NCI-H774 (cell line): Measurements from ENCODE around the gene KYNU.

Experiments
- DNase-seq: peaks from one replicate; lab custom pipeline; 2025; lab: John Stamatoyannopoulos, UW

The KYNU gene

DNA sequence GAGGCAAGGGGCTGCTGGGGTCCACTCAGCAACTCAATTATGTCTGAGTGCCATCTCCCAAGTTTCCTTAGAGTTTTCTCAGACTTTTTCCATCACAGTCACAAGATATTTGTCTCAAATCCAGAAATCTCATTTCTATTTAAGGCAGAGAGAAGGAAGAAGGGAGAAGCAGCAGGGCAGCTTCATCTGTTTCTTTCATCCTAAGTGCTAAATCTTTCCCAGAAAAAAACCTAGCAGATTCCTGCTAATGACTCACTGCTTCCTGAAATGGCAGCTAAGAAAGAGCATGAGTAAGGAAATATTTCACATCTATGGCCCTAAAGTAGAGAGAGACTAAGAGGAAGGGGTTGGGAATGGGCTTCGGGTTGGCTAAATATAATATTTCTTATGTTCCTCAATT is 88.0 kb downstream of the KYNU start:
- DNase-seq = no peak

DNA sequence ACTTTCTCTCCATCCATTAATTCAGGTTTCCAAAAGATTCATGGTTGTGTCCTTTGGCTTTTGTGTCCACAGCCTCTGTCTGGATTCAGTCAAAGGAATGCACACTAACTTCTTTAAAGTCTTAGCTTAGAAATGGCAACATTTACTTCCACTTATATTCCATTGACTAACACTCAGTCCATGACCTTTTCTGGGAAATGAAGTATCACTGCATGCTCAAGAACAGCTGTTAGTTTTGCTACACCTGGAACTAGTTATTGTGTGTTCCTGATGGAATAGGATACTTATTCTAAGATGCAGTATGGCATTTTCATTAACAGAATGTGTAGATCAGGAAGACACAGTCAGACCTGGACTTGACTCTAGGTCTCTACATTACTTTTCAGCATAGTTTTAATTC is 88.8 kb downstream of the KYNU start:
- DNase-seq = no peak

DNA sequence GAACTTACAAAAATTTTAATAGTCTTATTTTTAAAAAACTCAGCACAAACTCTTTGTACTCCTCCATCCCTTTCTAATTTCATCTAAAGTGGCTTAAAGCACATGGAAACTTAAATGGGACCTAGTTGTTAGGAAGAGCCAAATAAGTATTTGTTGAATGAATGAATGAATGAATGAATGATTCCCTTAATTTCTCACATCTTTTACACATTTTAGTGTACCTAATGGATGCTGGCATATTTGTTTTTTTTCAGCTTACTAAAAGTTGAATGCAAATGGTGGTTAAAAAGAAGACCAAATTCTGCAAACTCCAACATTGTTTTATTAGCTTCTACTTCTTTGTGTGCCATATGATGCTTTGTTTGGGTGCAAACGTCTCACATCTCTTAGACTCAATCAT is 89.6 kb downstream of the KYNU start:
- DNase-seq = no peak

DNA sequence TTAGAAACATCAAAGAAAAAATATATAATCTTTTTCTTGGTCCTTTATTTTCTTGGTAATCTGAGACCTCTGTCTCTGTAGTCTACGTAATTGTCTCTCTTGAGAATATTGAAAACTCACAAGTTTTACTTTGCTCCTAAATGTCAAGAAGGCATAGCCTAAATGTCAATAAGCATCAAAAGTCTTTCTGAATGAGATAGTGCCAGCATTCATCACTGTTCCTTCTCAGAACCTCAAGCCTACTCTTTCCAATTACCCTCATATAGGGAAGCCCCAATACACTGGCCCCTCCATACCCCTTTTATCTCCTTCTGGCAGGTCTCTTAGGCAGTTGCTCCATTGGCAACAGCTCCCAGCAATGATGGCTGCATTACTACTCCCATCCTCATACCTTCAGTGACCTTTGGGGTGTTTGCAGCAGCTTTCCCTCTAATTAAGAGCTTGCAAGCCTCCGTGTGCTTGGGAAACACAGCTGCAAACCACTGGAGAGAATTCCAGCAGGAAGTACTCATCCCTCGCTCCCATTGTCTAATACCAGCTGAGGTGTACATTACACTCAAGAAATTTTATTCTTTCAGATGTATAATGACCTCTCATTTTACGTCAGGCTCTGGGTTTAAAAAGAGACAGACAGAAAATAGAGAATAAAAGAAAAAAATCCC is 95.8 kb downstream of the KYNU start:
- DNase-seq = no peak

DNA sequence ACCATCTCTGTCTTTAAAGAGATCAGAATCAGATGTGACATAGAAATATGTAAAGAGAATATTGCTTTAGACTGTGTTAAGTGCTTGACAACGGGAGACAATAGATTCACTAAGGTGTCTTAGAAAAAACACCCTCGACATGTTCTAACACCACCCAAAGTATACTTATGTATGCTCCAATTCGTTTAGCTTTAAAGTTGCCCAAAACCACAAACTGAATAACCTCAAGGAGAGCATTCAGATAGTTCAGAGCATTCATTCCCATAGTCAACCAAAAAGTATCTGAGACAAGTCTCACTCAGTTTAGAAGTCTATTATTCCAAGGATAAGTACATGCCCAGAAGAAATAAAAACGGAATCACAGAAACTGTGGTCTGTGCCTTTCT is 96.4 kb downstream of the KYNU start:
- DNase-seq = no peak

DNA sequence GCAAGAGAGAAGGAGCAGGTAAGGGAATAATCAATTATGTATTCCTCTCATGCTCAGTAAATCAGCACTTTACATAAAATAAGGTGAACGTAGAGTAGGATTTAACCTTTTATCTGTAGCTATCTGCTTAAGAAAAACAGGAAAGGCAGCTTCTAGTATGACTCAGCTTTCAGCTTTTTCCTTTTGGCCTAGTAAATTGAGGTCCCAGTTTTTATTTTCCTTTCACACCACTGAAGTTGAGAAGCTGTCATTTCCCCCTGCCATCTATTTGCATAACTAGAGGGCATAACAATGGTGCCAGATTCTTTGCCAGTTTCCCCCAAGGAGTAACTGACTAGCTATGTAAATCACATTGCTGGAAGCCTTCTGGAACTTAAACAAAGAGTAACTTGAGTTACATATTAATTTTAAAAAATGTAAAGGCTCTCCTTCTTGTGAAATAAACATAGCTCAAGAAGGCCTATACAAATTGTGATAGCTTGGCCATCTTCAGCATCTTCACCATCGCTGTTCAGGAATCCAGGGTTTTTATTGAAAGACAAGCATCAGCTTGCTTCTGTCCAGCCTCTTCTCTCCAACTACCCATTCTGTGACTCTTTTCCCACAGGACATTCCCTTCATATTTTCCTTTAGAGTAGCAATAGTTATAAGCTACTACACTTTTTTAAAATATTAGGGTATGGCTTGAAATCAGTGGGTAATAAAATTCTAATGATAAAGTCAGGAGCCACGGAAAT is 97.0 kb downstream of the KYNU start:
- no peak for DNase-seq

DNA sequence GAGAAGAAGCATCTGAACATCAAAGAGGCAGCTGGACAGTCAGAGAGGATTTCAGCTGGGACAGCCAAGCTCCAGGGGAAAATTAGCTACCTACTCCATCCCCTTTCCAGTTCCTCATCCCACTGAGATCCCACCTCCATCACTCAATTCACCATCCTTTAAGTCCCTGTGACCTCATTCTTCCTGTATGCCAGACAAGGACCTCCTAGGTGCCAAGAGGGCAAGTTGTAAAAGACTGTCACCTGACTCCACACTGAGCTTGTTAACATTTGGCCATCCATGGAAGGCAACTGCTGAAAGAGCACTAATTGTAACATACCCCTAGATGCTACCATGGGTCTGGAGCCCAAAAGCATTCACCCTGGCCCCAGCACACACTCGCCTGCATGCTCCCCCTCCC is 97.8 kb downstream of the KYNU start:
- DNase-seq = no peak

DNA sequence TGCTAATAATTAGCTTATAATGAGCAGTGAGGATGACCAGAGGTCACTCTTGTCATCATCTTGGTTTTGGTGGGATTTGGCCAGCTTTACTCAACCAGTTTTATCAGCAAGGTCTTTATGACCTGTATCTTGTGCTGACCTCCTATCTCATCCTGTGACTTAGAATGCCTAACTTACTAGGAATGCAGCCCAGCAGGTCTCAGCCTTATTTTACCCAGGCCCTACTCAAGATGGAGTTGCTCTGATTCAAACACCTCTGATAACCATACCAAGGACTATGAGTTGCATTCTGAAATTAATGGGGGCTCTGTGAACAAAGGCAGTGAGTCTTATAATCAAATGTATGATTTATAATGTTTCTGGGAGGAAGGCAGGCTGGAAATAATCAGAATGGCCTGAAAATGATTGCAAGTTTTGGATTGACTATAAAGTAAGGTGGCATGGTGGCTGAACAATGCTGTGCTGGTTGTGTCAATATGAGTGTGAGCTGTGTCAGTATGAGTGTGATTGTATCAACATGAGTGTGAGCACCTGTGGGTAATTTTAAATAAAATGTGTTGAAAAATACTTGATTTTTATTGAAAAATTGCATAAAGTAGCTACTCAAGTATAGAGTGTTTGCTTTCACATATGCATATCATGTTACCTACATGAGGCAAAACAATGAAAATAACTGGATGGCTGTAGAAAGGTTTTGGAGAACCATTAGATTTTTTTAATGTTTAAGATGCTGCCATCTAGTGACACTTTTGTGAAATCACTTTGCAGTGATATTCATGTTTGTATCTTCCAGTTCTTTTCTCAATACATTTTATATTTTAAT is 103.0 kb downstream of the KYNU start:
- peak; percentile 8 for DNase-seq

DNA sequence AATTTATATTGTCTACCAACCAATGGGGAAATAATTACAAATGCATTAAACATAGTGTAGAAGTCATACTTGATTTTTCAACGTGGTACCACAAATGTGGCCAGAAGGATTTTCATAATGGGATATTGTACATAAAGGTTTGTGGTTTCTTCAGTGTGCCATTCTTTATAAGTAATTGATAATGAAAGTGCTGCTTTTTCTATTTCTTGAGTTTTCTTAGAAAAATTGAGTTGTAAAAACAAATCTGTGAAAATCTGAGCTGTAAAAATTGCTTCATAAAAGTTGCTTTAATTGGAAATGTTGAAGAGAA is 103.6 kb downstream of the KYNU start:
- DNase-seq = no peak

GRCh38 chr2:142981756-142982155 is 104.3 kb downstream of the KYNU start:
- DNase-seq = no peak

- DNase-seq = no peak
Observed at GRCh38 chr2:142983174-142983573, 105.7 kb downstream of the KYNU start.

DNA sequence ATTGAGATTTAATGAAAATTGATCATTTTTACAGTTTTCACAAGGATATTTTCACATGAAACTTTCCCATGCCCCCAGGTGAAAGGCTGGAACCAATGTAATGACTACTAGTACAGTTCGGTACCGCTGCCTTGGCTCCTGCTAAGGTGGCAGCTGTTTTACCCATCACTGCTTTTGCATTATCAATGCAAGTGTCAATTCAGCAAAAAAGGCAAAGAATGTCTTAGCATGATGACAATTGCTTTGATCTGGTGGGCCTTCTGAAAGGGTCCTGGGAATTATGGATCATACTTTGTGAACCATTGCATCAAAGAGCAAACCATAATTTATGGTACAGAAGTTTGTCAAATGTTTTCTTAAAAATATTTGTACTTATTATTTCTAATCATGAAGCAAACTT is 107.2 kb downstream of the KYNU start:
- DNase-seq = no peak

DNA sequence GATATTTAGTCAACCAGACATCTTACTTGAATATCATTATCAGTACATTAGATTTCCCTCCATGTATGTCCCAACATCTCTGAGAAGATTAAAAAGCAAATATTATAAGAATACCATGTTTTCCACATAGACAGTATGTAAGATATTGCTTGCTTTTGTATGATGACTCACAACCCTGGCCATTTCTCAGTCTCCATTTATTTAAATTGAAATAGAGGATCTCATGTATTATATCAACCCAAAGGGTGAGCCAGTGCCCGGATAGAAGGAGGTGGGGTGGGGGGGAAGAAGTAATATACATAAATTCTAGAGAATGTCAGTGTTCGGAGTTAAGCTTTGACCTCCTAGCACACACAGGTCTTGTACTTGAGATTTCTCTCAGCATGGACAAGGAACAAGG is 109.6 kb downstream of the KYNU start:
- DNase-seq = no peak

GRCh38 chr2:142989273-142990204 is 112.1 kb downstream of the KYNU start:
- DNase-seq = peak; percentile 13

DNA sequence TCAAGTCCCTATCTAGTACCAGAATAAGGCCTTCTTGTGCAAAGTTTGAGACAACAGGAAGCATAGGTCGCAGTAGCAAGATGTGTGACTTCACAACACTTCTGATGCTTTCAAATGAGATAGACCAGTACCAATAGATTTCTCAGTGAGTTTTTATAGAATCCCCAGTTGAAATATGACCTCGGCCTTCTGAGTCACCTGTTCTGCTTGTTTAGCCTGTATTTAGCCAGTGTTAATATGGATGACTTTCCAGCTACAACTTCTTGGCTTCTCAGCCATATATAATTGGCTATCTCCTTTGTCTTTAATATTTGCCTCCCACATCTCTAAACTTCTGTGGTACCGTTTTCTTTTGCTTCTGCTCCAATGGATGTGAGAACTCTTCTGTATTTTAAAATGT is 113.8 kb downstream of the KYNU start:
- no peak for DNase-seq

DNA sequence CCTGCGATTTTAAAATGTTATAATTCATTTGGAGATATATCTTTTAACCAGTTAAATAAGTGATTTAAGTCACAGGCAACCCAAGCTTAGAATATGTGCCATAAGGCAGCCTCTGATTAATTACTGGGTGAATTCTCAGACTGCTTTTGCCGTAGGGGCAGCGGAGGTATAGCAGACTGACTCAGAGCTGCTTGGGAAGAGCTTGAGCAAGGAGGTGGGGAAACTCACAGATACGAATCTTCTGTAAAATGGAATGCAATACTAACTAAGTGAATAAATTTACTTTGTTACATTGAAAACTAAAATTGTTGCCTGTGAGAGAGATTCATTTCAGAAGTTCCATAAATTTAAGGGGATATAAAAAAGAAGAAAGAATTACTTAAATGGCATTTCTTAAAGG is 115.4 kb downstream of the KYNU start:
- no peak for DNase-seq

DNA sequence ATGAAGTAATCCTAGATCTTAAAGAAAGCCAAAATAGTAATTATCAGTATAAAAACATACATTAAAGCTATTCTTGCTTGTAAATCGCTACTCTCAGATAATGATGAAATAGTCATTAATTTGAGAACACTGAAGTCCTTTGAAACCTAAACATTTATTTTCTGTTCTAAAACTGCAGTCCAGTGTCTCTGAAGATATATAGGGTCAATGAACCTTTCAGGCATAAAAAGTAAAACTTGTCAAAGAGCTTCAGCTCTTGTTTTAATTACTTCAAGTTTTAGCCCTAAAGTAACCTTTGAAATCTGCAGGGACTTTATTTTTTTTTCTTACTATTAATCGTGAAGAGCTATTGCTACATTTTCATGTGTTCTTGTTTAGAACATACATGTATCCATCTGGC is 116.3 kb downstream of the KYNU start:
- DNase-seq = no peak

DNA sequence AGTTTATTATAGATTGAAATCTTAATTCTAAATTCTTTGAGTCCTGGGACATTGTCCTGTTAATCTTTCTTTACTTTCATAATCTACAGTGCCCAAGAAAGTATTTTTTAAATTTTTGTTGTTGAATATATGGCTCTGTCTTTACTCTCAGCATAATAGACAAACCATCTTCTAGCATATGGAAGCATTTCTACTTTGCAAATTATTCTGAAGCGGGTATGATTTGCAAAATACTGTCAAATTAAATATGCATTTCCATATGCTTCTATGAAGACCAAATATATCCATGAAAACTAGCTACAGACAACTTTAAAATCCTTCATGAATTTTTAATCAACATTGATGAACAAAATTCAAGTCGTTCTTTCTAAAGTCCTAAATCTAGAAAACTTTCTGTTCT is 117.2 kb downstream of the KYNU start:
- DNase-seq = no peak

GRCh38 chr2:142997231-142997630 is 119.8 kb downstream of the KYNU start:
- no peak for DNase-seq

DNA sequence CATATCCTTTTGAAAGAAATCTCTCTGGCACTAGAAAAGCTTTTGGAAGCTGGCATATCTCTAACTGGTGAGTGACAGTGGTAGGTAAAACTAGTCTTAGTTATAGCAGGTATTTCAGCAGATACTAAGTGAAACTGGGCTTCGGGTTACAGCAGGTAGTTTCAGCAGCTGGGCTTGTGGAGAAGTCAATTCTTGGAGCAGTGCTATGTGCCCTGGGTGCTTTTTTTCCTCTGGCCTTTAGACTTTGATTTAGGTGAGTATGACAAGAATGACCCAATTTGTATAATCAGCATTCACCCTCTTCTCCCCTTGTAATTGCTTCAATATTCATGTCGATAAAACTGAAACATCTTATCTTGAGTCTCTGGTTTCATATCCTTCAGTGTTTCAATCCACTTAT is 123.1 kb downstream of the KYNU start:
- no peak for DNase-seq

- DNase-seq = no peak
Observed at GRCh38 chr2:143001501-143001900, 124.0 kb downstream of the KYNU start.

GRCh38 chr2:143015656-143016055 is 138.2 kb downstream of the KYNU start:
- DNase-seq = no peak
